Measurements from ENCODE around the gene MUC4. TPM values are rescaled to one million over a fixed set of nuclear protein-coding genes. Genes with fewer than 3 reads are reported as not detected.
A peak's percentile ranks its signal among the peaks of the same experiment; 100 is the strongest.

The MUC4 gene
- total RNA-seq, 2 experiments from 2014 or later = 0.02 TPM; not detected in 1

GRCh38 chr3:195760345-195761122 lies 51.2 kb downstream of the MUC4 start:
- CTCF ChIA-PET = interaction anchor here (0.7 kb wide), 2 partner anchors 42 to 94 kb away, joined by 3 read pairs; no protein-coding TSS in a partner anchor
- H3K4me3 Mint-ChIP-seq = no peak overlapping the region
- no peaks in the 10 kb centered on the region for H3K9me3 Mint-ChIP-seq
- H3K27me3 Mint-ChIP-seq (ENCODE audit: low read depth) = peaks cover 42% of the 10 kb centered on the region
- intact Hi-C loops (cut with micrococcal nuclease) = no loop called here
- H3K4me1 Mint-ChIP-seq (ENCODE audit: low read depth) = peaks cover 5% of the 10 kb centered on the region
- no peak overlapping the region for H3K27ac Mint-ChIP-seq
- DNase-seq = no peak
- H3K36me3 Mint-ChIP-seq (ENCODE audit: low read depth) = no peaks in the 10 kb centered on the region

- peaks cover 35% of the 10 kb centered on the region for H3K27me3 Mint-ChIP-seq (ENCODE audit: low read depth)
- CTCF ChIA-PET = no interaction called here
- intact Hi-C loops (cut with micrococcal nuclease) = no loop called here
- no peak overlapping the region for H3K27ac Mint-ChIP-seq
- peaks cover 5% of the 10 kb centered on the region for H3K4me1 Mint-ChIP-seq (ENCODE audit: low read depth)
- no peaks in the 10 kb centered on the region for H3K36me3 Mint-ChIP-seq (ENCODE audit: low read depth)
- H3K4me3 Mint-ChIP-seq = no peak overlapping the region
- no peak for DNase-seq
- H3K9me3 Mint-ChIP-seq = no peaks in the 10 kb centered on the region
Observed at GRCh38 chr3:195758721-195759353, 52.9 kb downstream of the MUC4 start.

- H3K4me3 Mint-ChIP-seq = no peak overlapping the region
- intact Hi-C loops (cut with micrococcal nuclease) = no loop called here
- no peak for DNase-seq
- no peak overlapping the region for H3K27ac Mint-ChIP-seq
- no peaks in the 10 kb centered on the region for H3K36me3 Mint-ChIP-seq (ENCODE audit: low read depth)
- CTCF ChIA-PET = no interaction called here
- no peaks in the 10 kb centered on the region for H3K9me3 Mint-ChIP-seq
- H3K4me1 Mint-ChIP-seq (ENCODE audit: low read depth) = peaks cover 5% of the 10 kb centered on the region
- peaks cover 27% of the 10 kb centered on the region for H3K27me3 Mint-ChIP-seq (ENCODE audit: low read depth)
Observed at GRCh38 chr3:195757827-195758226, 53.9 kb downstream of the MUC4 start.

- Mint-ChIP-seq H3K4me3 (no peak overlapping the region), H3K27me3 (ENCODE audit: low read depth) (peaks cover 27% of the 10 kb centered on the region), H3K4me1 (ENCODE audit: low read depth) (peaks cover 5% of the 10 kb centered on the region), H3K9me3 (no peaks in the 10 kb centered on the region), H3K36me3 (ENCODE audit: low read depth) (no peaks in the 10 kb centered on the region), H3K27ac (no peak overlapping the region)
- intact Hi-C loops (cut with micrococcal nuclease) = no loop called here
- CTCF ChIA-PET = no interaction called here
- DNase-seq = no peak
Observed at GRCh38 chr3:195757438-195757770, 54.3 kb downstream of the MUC4 start.

GRCh38 chr3:195755791-195756676 lies 55.7 kb downstream of the MUC4 start:
- peaks cover 5% of the 10 kb centered on the region for H3K4me1 Mint-ChIP-seq (ENCODE audit: low read depth)
- intact Hi-C loops (cut with micrococcal nuclease) = no loop called here

GRCh38 chr3:195755391-195755790 lies 56.3 kb downstream of the MUC4 start:
- Mint-ChIP-seq H3K27ac (no peak overlapping the region), H3K27me3 (ENCODE audit: low read depth) (peaks cover 18% of the 10 kb centered on the region), H3K36me3 (ENCODE audit: low read depth) (no peaks in the 10 kb centered on the region), H3K4me3 (no peak overlapping the region), H3K9me3 (no peaks in the 10 kb centered on the region), H3K4me1 (ENCODE audit: low read depth) (peaks cover 5% of the 10 kb centered on the region)
- CTCF ChIA-PET = interaction anchor here (2.0 kb wide), 1 partner anchor 96 kb away, joined by 10 read pairs; no protein-coding TSS in a partner anchor
- intact Hi-C loops (cut with micrococcal nuclease) = no loop called here
- DNase-seq = no peak

More at GRCh38 chr3:195755791-195756676, 55.7 kb downstream of the MUC4 start:
- Mint-ChIP-seq H3K36me3 (ENCODE audit: low read depth) (no peaks in the 10 kb centered on the region), H3K27me3 (ENCODE audit: low read depth) (peaks cover 24% of the 10 kb centered on the region), H3K4me3 (no peak overlapping the region), H3K9me3 (no peaks in the 10 kb centered on the region), H3K27ac (no peak overlapping the region)
- peak; percentile 42 for DNase-seq
- CTCF ChIA-PET = interaction anchor here (2.0 kb wide), 1 partner anchor 95 kb away, joined by 10 read pairs; no protein-coding TSS in a partner anchor

- Mint-ChIP-seq H3K36me3 (ENCODE audit: low read depth) (no peaks in the 10 kb centered on the region), H3K9me3 (no peaks in the 10 kb centered on the region), H3K27ac (no peak overlapping the region), H3K4me3 (no peak overlapping the region), H3K27me3 (ENCODE audit: low read depth) (peaks cover 13% of the 10 kb centered on the region), H3K4me1 (ENCODE audit: low read depth) (peaks cover 5% of the 10 kb centered on the region)
- CTCF ChIA-PET = interaction anchor here (2.0 kb wide), 1 partner anchor 96 kb away, joined by 10 read pairs; no protein-coding TSS in a partner anchor
- DNase-seq = no peak
- intact Hi-C loops (cut with micrococcal nuclease) = no loop called here
Observed at GRCh38 chr3:195754906-195755305, 56.8 kb downstream of the MUC4 start.

GRCh38 chr3:195754141-195754540 lies 57.6 kb downstream of the MUC4 start:
- peaks cover 5% of the 10 kb centered on the region for H3K4me1 Mint-ChIP-seq (ENCODE audit: low read depth)
- H3K9me3 Mint-ChIP-seq = no peaks in the 10 kb centered on the region
- CTCF ChIA-PET = no interaction called here
- H3K27ac Mint-ChIP-seq = peak overlapping the region; percentile 18
- no peak overlapping the region for H3K4me3 Mint-ChIP-seq
- intact Hi-C loops (cut with micrococcal nuclease) = no loop called here
- no peaks in the 10 kb centered on the region for H3K36me3 Mint-ChIP-seq (ENCODE audit: low read depth)
- H3K27me3 Mint-ChIP-seq (ENCODE audit: low read depth) = peaks cover 8% of the 10 kb centered on the region
- DNase-seq = no peak

- Mint-ChIP-seq H3K4me1 (ENCODE audit: low read depth) (peaks cover 9% of the 10 kb centered on the region), H3K36me3 (ENCODE audit: low read depth) (no peaks in the 10 kb centered on the region), H3K4me3 (no peak overlapping the region), H3K27me3 (ENCODE audit: low read depth) (peaks cover 3% of the 10 kb centered on the region), H3K9me3 (no peaks in the 10 kb centered on the region), H3K27ac (peak overlapping the region; percentile 18)
- CTCF ChIA-PET = no interaction called here
- DNase-seq = no peak
- intact Hi-C loops (cut with micrococcal nuclease) = no loop called here
Observed at GRCh38 chr3:195753581-195753980, 58.1 kb downstream of the MUC4 start.

GRCh38 chr3:195752546-195753331 lies 59.0 kb downstream of the MUC4 start:
- CTCF ChIA-PET = no interaction called here
- Mint-ChIP-seq H3K4me1 (ENCODE audit: low read depth) (peaks cover 11% of the 10 kb centered on the region), H3K27ac (no peak overlapping the region), H3K4me3 (no peak overlapping the region), H3K36me3 (ENCODE audit: low read depth) (no peaks in the 10 kb centered on the region), H3K27me3 (ENCODE audit: low read depth) (peaks cover under 1% of the 10 kb centered on the region), H3K9me3 (no peaks in the 10 kb centered on the region)
- intact Hi-C loops (cut with micrococcal nuclease) = no loop called here
- DNase-seq = no peak

- CTCF ChIA-PET = no interaction called here
- Mint-ChIP-seq H3K36me3 (ENCODE audit: low read depth) (no peaks in the 10 kb centered on the region), H3K4me1 (ENCODE audit: low read depth) (peaks cover 13% of the 10 kb centered on the region)
Observed at GRCh38 chr3:195752066-195752465, 59.7 kb downstream of the MUC4 start.

GRCh38 chr3:195751560-195751959 lies 60.2 kb downstream of the MUC4 start:
- H3K36me3 Mint-ChIP-seq (ENCODE audit: low read depth) = no peaks in the 10 kb centered on the region
- H3K4me1 Mint-ChIP-seq (ENCODE audit: low read depth) = peaks cover 13% of the 10 kb centered on the region
- H3K27me3 Mint-ChIP-seq (ENCODE audit: low read depth) = no peaks in the 10 kb centered on the region
- no peak for DNase-seq
- H3K9me3 Mint-ChIP-seq = no peaks in the 10 kb centered on the region
- H3K4me3 Mint-ChIP-seq = no peak overlapping the region
- H3K27ac Mint-ChIP-seq = no peak overlapping the region
- intact Hi-C loops (cut with micrococcal nuclease) = no loop called here
- CTCF ChIA-PET = no interaction called here

More at GRCh38 chr3:195752066-195752465, 59.7 kb downstream of the MUC4 start:
- Mint-ChIP-seq H3K9me3 (no peaks in the 10 kb centered on the region), H3K4me3 (no peak overlapping the region), H3K27ac (no peak overlapping the region), H3K27me3 (ENCODE audit: low read depth) (no peaks in the 10 kb centered on the region)
- intact Hi-C loops (cut with micrococcal nuclease) = no loop called here
- DNase-seq = no peak

All from activated naive CD4-positive, alpha-beta T cell treated with anti-CD3 and anti-CD28 coated beads for 36 hours (primary cell).